Measurements from ENCODE around the gene DSG2. TPM values are rescaled to one million over a fixed set of nuclear protein-coding genes. Genes with fewer than 3 reads are reported as not detected.

Gene DSG2
- total RNA-seq, 2 donors from 2014 or later = 112 to 144 TPM

DNA sequence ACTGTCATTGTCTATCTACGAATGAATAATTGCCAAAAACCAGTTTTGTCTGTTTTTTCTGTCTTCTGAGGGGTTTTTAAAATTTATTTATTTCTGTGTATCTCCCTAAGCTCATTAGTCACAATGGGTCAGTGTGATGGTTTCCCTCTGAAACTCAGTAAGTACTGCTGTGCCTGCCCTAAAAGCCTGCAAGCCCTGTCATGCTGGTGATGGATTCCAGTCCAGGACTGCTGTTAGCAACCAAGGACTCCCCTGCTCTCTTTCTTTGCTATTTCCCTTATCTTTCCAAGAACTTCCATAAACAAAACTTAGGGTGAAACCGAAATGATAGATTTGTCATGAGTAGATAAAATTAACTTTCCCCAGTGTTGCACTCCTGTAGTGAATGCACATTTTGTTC, 11.8 kb upstream of the DSG2 start:
- Mint-ChIP-seq H3K9me3 (no peaks in the 10 kb centered on the region), H3K4me1 (peaks cover 6% of the 10 kb centered on the region), H3K4me3 (no peak overlapping the region), H3K27me3 (ENCODE audit: insufficient read depth) (no peaks in the 10 kb centered on the region), H3K36me3 (ENCODE audit: low read depth) (no peaks in the 10 kb centered on the region), H3K27ac (no peak overlapping the region)
- TF ChIP-seq CTCF (conservative IDR thresholded peaks at IDR 0.05) = no peak
- H3K9ac ChIP-seq (ENCODE audit: extremely low read depth, low read length, poor library complexity, severe bottlenecking) = no peak overlapping the region
- no peak for DNase-seq
- 89 to 100% methylated on average over 1 to 2 of the region's 2 CpGs for WGBS, 2 experiments (ENCODE audit: insufficient coverage in 1 of 2, insufficient read length in 1 of 2)
- no peaks in the 10 kb centered on the region for H3K27me3 ChIP-seq (ENCODE audit: control insufficient read depth, insufficient read depth, low read length, poor library complexity, severe bottlenecking)
- H3K4me3 ChIP-seq (ENCODE audit: low read length) = no peak overlapping the region
- no peak overlapping the region for H3K27ac ChIP-seq (ENCODE audit: low read depth, low read length)
- no peaks in the 10 kb centered on the region for H3K36me3 ChIP-seq (ENCODE audit: control insufficient read depth, insufficient read depth, low read length)
- no peaks in the 10 kb centered on the region for H3K9me3 ChIP-seq (ENCODE audit: control insufficient read depth, low read length)
- no peaks in the 10 kb centered on the region for H3K4me1 ChIP-seq (ENCODE audit: control insufficient read depth, insufficient read depth, low read length)

- H3K27ac ChIP-seq (ENCODE audit: low read depth, low read length) = no peak overlapping the region
- H3K4me3 ChIP-seq (ENCODE audit: low read length) = no peak overlapping the region
- H3K27ac Mint-ChIP-seq = no peak overlapping the region
- H3K9ac ChIP-seq (ENCODE audit: extremely low read depth, low read length, poor library complexity, severe bottlenecking) = no peak overlapping the region
- H3K27me3 Mint-ChIP-seq (ENCODE audit: insufficient read depth) = no peaks in the 10 kb centered on the region
- H3K36me3 ChIP-seq (ENCODE audit: control insufficient read depth, insufficient read depth, low read length) = no peaks in the 10 kb centered on the region
- H3K27me3 ChIP-seq (ENCODE audit: control insufficient read depth, insufficient read depth, low read length, poor library complexity, severe bottlenecking) = no peaks in the 10 kb centered on the region
- no peaks in the 10 kb centered on the region for H3K4me1 ChIP-seq (ENCODE audit: control insufficient read depth, insufficient read depth, low read length)
- DNase-seq = no peak
- no peaks in the 10 kb centered on the region for H3K9me3 Mint-ChIP-seq
- no peaks in the 10 kb centered on the region for H3K9me3 ChIP-seq (ENCODE audit: control insufficient read depth, low read length)
- no peak overlapping the region for H3K4me3 Mint-ChIP-seq
- H3K4me1 Mint-ChIP-seq = peaks cover 6% of the 10 kb centered on the region
- WGBS, 2 experiments (ENCODE audit: insufficient coverage in 1 of 2, insufficient read length in 1 of 2) = 86 to 92% methylated on average over 9 of the region's 9 CpGs
- no peaks in the 10 kb centered on the region for H3K36me3 Mint-ChIP-seq (ENCODE audit: low read depth)
- no peak for TF ChIP-seq CTCF (conservative IDR thresholded peaks at IDR 0.05)
These were observed 10.5 kb upstream of the DSG2 start for GRCh38 chr18:31487246-31488015.

DNA sequence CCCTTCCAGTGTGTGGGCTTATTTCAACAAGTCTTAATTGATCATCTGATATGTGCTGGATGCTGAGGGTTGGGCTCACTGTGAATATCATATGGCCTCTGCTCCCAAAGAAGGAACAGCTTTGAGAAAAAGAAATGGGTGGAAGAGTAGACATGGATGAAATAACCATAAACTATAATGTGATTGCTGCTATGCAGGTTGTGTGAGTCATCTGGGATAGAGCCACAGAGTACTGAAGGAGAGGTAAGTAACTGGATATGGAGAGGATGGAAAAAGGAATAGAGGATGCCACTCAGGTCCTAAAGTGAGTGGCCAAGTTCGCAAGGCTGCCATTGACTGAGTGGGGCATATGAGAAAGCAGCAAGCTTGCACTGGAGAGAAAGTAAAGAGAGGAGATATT, 8.7 kb upstream of the DSG2 start:
- no peak overlapping the region for H3K9ac ChIP-seq (ENCODE audit: extremely low read depth, low read length, poor library complexity, severe bottlenecking)
- TF ChIP-seq CTCF (conservative IDR thresholded peaks at IDR 0.05) = no peak
- H3K4me3 Mint-ChIP-seq = no peak overlapping the region
- no peaks in the 10 kb centered on the region for H3K36me3 ChIP-seq (ENCODE audit: control insufficient read depth, insufficient read depth, low read length)
- no peak for DNase-seq
- H3K27ac ChIP-seq (ENCODE audit: low read depth, low read length) = no peak overlapping the region
- WGBS, 2 experiments (ENCODE audit: insufficient coverage in 1 of 2, insufficient read length in 1 of 2) = 92 to 100% methylated on average over 1 of the region's 1 CpG
- H3K4me1 Mint-ChIP-seq = peaks cover 6% of the 10 kb centered on the region
- no peaks in the 10 kb centered on the region for H3K27me3 ChIP-seq (ENCODE audit: control insufficient read depth, insufficient read depth, low read length, poor library complexity, severe bottlenecking)
- no peaks in the 10 kb centered on the region for H3K9me3 Mint-ChIP-seq
- H3K4me1 ChIP-seq (ENCODE audit: control insufficient read depth, insufficient read depth, low read length) = no peaks in the 10 kb centered on the region
- no peaks in the 10 kb centered on the region for H3K27me3 Mint-ChIP-seq (ENCODE audit: insufficient read depth)
- H3K9me3 ChIP-seq (ENCODE audit: control insufficient read depth, low read length) = no peaks in the 10 kb centered on the region
- no peaks in the 10 kb centered on the region for H3K36me3 Mint-ChIP-seq (ENCODE audit: low read depth)
- no peak overlapping the region for H3K27ac Mint-ChIP-seq
- no peak overlapping the region for H3K4me3 ChIP-seq (ENCODE audit: low read length)

All from endodermal cell (in vitro differentiated cells).